Lower leg skin (tissue), 3 donors: ENCODE results near the gene NUPR1.

Experiments
- POLR2A ChIP-seq, 2 donors: fragments of 450-650 bp; IDR thresholded peaks; one replicate each; pipeline ENCODE4 v1.6.1; 2016 to 2017; ENCODE audit warnings: antibody characterized with exemption in 2 of 2, mild to moderate bottlenecking in 1 of 2, moderate library complexity in 1 of 2
- TF ChIP-seq, protein P1 (sequence below), 3 donors: fragments of 450-650 bp; IDR thresholded peaks; one replicate each; pipeline ENCODE4 v1.5.1; 2016; ENCODE audit warnings: antibody characterized with exemption in 3 of 3, mild to moderate bottlenecking in 3 of 3, moderate library complexity in 2 of 3

DNA sequence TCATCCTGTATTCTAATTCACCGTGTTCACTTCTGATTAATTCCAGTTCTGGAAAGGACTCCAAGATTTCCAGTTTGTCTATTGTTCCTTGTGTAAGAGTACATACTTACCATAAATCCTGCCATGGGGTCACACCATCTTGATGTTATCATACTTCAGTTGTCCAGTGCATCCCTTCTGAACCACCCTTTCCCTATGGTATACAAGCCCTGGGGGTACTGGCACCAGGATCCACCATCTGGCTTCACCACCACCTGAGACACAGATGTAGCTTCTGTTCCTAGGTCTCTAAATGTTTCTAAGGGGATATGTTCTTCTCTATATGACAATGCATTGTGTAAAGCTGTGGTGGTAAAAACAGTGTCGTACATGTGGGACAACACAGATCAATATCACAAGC lies 36.2 kb upstream of the NUPR1 start:
- TF ChIP-seq, protein P1, sequence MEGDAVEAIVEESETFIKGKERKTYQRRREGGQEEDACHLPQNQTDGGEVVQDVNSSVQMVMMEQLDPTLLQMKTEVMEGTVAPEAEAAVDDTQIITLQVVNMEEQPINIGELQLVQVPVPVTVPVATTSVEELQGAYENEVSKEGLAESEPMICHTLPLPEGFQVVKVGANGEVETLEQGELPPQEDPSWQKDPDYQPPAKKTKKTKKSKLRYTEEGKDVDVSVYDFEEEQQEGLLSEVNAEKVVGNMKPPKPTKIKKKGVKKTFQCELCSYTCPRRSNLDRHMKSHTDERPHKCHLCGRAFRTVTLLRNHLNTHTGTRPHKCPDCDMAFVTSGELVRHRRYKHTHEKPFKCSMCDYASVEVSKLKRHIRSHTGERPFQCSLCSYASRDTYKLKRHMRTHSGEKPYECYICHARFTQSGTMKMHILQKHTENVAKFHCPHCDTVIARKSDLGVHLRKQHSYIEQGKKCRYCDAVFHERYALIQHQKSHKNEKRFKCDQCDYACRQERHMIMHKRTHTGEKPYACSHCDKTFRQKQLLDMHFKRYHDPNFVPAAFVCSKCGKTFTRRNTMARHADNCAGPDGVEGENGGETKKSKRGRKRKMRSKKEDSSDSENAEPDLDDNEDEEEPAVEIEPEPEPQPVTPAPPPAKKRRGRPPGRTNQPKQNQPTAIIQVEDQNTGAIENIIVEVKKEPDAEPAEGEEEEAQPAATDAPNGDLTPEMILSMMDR (IDR thresholded peaks at IDR 0.05), result no peak
- TF ChIP-seq POLR2A (IDR thresholded peaks at IDR 0.05), result no peak
